Stimulated activated CD8-positive, alpha-beta memory T cell treated with anti-CD3 and anti-CD28 coated beads, Interleukin-4, amount 100 ng/mL, for 1 hour (primary cell): ENCODE measurements around the gene ACTG1.
"Not testable (repeated sequence)": the region's sequence is repeated elsewhere in the genome, so short reads cannot be mapped to it uniquely, and the experiment has no call there.

Source experiments
- DNase-seq, 2 donors: peaks; one replicate each; pipeline ENCODE4 v3.0.0-alpha.2; 2020; ENCODE audit warnings: low read depth in 2 of 2, low spot score in 1 of 2

ACTG1 gene

DNA sequence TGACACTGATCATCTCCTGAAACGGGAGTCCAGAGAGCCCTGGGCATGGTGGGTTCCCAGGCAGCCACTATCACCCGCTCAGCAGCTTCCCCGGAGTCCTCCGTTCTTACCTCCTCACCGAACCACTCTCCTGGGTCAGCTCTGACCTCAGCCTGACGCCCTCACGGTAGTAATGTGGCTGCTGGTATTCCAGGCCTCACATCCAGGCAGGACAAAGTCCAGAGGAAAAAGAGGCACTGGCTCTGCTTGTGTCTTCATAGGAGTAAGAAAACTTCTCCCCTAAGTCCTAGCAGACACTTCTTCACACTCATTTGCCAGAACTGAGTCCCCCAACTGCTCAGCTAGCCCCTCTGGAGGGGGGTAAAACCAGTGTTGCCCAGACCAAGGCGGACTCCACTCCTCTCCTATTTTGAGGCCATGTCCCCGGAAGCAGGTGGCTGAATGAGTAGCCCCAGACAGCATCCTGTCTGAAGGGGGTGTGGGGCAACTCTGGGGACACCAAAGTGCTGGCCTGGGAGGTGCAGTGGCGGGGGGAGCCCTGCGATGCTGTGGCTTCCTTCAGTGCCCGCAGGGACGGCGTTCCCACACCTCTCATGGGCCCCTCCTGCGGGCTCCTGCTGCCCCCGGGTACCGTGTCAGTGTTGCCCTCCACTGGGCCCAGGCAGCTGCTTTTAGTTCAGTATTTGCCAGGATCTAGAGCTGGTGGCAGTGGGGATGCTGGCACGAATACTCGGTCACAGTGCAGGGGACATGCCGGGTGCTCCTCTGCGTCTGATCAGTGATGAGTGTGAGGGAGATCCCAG is 20.9 kb upstream of the ACTG1 start:
- DNase-seq, result no peak

DNA sequence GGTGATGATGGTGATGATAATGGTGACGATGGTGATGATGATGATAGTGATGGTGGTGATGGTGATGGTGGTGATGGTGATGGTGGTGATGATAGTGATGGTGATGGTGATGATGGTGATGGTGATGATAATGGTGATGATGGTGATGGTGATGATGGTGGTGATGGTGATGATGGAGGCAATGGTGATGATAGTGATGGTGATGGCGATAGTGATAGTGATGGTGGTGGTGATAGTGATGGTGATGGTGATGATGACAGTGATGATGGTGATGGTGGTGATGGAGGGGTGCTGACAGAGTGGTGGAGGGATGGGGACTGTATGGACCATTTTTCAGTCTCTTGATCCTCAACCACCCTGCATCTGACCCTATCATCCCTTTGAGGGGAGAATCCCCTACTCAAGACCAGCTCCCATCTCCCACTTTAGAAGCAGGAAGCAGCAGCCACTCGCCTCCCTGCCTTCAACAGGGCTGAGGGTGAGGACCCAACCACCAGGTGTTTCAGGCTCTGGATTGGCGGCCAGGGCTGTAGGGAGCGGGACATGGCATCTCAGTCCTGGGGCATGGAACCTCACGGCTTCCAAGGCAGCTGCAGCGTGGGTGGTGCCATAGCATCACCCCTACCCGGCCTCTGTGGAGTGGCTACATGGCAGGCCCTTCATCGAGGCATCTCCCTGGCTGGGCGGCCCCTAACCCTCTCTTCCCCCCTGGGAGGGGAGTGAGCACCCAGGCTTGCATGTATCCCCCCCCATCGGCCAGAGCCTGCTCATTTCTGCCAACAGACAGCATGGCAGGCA is 20.1 kb upstream of the ACTG1 start:
- DNase-seq, result no peak

DNA sequence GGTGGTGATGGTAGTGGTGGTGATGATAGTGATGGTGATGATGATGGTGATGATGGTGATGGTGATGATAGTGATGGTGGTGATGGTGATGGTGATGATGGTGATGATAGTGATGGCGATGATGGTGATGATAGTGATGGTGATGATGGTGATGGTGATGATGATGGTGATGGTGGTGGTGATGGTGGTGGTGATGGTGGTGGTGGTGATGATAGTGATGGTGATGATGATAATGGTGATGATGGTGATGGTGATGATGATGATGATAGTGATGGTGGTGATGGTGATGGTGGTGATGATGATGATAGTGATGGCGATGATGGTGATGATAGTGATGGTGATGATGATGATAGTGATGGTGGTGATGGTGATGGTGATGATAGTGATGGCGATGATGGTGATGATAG is 19.4 kb upstream of the ACTG1 start:
- DNase-seq, result not testable (repeated sequence)

DNA sequence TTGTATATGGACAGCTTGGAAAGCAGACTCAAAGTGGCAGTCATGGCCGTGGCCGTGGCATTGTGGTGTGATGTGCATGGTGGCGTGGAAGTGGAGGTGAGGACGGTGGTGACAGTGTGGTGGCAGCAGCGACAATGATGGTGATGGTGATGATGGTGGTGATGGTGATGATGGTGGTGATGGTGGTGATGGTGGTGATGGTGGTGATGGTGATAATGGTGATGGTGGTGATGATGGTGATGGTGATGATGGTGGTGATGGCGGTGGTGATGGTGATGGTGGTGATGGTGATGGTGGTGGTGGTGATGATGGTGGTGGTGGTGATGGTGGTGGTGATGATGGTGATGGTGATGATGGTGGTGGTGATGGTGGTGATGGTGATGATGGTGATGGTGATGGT is 18.4 kb upstream of the ACTG1 start:
- not testable (repeated sequence) for DNase-seq

DNA sequence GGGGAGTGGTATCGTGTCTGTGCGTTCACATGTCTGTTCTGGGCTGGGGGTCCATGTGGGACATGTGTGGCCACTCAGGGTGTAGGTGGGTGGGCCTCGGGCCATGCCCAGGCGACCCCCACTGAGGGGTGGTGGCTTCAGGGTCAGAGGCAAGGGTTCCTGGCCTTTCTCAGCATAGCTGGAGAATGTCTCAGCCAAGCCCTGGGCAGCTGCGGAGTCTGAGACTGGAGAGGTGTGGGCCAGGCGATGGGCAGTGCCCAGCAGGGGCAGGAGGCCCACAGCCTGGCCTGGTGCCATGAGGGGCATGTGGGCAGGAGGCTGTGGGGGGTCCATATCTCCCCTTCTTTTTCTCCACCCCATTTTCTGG is 16.8 kb upstream of the ACTG1 start:
- DNase-seq, result no peak

DNA sequence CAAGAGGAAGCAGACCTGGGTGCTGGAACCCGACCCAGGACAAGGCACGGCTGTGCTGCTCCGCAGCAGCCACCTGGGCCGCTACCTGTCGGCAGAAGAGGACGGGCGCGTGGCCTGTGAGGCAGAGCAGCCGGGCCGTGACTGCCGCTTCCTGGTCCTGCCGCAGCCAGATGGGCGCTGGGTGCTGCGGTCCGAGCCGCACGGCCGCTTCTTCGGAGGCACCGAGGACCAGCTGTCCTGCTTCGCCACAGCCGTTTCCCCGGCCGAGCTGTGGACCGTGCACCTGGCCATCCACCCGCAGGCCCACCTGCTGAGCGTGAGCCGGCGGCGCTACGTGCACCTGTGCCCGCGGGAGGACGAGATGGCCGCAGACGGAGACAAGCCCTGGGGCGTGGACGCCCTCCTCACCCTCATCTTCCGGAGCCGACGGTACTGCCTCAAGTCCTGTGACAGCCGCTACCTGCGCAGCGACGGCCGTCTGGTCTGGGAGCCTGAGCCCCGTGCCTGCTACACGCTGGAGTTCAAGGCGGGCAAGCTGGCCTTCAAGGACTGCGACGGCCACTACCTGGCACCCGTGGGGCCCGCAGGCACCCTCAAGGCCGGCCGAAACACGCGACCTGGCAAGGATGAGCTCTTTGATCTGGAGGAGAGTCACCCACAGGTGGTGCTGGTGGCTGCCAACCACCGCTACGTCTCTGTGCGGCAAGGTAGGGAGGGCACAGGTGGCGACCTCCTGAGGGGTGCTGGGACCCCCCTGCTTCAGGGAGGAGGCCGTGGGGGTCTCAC is 16.2 kb upstream of the ACTG1 start:
- DNase-seq, result no peak

DNA sequence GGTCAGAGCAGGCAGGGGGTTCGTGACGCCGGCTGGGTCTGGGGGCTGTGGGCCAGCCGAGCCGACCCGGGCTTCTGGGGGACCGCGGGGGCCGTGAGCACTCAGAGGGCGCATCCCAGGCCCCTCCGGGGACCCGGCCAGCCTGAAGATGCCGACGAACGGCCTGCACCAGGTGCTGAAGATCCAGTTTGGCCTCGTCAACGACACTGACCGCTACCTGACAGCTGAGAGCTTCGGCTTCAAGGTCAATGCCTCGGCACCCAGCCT is 15.7 kb upstream of the ACTG1 start:
- no peak for DNase-seq

- DNase-seq, result no peak
Measured at GRCh38 chr17:81527591-81528383, 15.2 kb upstream of the ACTG1 start, which contains the start of gene FSCN2. FSCN2 (plus strand) TSS chr17:81528377; CDS start chr17:81528532, 155 bp downstream.

GRCh38 chr17:81526662-81527571 is 14.3 kb upstream of the ACTG1 start:
- DNase-seq, result no peak

DNA sequence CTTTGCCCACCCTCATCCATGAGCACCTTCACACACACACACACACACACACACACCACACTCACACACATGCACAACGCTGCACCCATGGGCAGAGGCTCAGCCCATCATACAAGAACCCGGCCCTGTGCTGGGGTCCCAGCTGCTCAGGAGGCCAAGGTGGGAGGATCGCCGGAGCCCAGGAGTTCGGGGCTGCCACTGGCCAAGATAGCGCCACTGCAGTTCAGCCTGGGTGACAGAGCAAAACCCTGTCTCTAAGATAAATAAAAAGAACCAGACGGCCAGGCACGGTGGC is 12.2 kb upstream of the ACTG1 start:
- no peak for DNase-seq

DNA sequence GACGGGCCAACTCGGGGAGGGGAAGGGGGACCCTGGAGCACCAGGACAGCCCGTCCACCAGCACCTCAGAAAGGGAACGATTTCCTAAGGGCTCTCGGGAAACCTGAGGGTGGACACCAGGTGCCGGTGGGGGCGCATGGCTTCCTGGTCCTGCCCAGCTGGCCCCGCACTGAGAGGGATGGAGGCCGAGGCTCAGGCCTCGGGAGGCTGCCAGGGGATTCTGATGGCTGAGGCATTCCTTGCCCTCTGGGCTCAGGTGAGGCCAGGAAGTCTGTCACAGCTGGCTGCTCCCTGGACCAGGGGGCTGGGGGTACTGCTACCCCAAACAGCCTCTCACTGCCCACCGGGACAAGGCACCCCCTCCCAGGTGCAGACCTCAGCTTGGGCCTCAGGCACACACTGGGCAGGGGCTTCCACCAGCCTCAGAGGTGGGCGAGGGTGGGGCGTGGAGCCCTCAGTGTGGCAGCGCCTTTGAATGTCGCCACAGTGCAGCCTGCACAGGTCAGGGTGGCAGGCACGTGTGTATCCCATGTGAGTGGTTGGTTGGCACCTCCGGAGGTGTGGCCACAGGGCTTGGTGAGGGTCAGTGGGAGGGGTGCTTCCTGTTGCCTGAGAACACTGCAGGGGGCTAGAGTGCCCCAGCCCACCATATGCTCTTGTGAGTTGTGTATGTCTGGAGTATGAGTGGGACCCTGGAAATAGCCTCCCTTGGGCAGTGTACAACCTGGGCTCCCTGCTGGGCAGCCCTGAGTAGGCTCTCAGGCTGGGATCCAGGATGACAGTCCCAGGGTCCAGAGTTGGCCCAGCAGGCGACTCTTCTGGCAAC is 11.7 kb upstream of the ACTG1 start:
- DNase-seq, result no peak

DNA sequence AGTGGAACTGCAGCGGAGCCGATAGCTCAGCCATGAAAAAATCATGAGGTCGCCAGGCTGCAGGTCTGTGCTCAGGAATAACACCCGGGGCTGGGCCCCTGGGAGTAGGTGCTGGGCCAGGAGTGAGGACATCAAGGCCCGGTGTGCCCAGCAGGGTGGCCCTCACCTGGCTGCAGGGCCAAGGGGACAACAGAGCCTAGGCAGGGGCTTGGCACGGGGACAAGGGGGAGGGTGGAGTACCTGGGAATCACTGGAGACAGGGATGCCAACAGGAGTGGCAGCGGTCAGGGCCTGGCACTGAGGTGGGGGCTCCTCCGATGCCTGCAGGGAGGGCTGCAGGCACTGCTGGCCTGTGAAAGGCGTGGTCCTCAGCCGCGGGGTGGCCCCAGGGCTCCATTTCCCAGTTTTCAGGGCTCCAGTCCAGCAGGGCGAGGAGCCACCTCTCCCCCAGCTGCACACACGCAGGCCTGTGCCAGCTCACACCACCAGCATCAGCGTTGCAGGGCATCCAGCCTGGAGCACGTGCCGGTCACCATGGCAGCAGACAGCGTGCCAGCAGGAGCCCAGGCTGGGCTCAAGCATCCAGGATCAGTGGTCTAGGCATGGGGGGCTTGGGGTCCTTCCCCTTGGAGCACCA is 10.9 kb upstream of the ACTG1 start:
- DNase-seq, result no peak

DNA sequence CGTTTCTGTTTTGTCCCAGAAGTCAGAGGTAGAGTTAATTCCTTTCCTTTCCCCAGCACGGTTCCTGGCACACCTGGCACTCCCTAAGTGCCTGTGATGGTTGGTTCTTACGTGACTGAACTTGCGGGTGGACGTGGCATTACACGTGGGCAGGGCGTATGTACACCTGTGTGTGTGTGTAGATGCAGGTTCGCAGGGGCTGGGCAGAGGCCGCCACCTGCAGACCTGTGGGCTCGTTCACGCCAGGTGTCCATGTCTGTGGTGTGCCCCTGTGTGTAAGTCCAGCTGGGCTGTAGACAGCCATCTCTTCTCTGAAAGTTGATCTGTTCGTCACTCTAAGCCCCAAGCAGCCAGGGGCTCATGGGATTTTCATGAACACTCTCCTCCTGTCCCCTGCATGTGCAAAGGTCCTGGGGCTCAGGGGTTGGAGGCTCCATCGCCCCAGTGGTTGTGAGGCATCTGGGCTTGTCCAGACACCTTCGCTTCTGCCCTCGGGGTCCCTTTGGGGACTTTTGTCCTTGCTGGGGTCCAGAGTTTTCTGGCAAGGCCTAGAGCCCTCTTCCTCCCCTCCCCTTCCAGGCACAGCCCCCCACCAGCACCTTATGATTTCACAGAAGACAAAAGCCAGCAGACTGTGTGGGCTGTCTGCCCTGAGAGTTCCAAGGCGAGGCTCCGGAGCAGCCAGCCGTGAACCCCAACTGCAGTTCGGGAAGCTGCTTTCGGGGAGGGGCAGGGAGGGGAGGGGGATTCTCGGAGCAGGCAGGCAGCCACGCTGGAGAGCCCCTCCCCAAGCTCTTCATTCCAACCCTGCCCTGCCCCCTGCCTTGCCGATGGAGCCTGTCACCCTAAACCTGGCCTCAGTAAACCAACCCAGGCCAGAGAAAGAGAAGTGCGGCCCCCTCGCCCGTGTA is 10.1 kb upstream of the ACTG1 start:
- no peak for DNase-seq

- no peak for DNase-seq
Measured at GRCh38 chr17:81520021-81520901, 7.7 kb upstream of the ACTG1 start.

DNA sequence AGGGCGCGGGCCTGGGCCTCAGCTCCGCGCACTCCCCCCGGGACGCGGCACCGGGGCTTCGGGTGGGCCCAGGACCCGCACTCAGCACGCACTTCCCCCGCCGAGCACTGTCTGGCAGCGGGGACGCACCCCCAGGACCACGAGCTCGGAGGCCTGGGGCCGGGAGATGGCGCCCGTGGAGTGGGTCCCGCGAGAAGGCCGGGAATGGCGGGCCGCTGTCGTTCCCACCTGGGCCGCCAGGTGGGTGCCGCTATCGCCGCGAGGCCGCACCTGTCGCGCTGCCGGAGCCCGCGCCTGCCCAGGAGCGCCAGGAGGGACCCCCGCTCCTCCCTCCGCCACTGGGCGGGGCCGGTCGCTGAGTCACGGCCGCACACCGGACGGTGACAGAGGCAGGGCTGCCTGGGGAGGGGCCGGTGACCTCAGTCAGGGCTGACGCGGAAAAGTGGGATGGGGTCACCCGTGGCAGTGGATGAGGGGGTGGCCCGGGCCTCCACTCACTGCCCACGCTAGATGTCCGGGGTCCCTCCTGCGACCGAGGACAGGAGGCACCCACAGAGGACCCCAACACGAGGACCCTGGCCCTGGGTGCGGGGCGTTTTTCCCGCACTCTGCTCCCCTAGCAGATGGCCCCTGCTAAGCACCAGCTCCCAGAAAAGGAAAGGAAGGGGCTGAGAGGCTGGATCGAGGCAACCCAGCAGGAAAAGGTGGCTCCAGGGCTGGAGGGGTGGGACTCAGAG is 6.9 kb upstream of the ACTG1 start:
- no peak for DNase-seq

DNA sequence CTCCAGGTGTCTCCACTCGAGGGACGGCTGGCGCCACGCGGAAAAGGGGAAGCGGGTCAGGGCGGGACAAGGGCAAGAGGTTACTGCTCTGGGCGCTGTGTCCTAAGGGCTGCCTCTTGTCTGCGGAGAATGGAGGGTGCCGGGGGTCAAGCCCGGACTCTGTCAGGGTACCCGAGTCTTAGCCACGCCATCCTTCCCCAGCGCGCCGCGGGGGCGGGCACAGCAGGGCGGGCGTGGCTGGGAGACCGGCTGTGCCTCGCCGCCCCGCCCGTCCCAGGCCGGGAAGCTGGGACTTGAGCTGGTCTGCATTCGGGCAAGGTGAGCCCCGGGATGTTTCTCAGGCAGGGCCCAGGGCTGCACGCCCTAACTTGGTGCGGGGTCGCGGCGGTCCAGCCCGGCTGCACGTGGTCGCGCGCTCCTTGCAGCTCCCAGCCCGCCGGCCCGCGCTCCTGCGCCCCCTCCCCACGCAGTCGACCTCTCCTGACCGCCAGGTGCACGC is 6.2 kb upstream of the ACTG1 start:
- no peak for DNase-seq
